Type B pancreatic cell (in vitro differentiated cells): ENCODE data around the gene ITSN2. TPM values are rescaled to one million over a fixed set of nuclear protein-coding genes. Genes with fewer than 3 reads are reported as not detected.

Experiments used
- DNase-seq: peaks from one replicate; pipeline ENCODE4 v3.0.0; 2021; ENCODE audit warnings: mixed read lengths; ENCODE audit not compliant: unreplicated experiment; ENCODE audit errors: extremely low spot score
- H3K27ac Mint-ChIP-seq: 2 replicates; pipeline ENCODE4 v1.8.0; 2021; ENCODE audit warnings: mild to moderate bottlenecking, mixed read lengths
- H3K27me3 Mint-ChIP-seq: 2 replicates; pipeline ENCODE4 v1.8.0; 2021; ENCODE audit warnings: mixed read lengths
- H3K36me3 Mint-ChIP-seq: 2 replicates; pipeline ENCODE4 v1.8.0; 2021; ENCODE audit warnings: mixed read lengths
- H3K4me1 Mint-ChIP-seq: one replicate; pipeline ENCODE4 v1.8.0; 2021; ENCODE audit warnings: mixed read lengths; ENCODE audit not compliant: unreplicated experiment
- H3K4me3 Mint-ChIP-seq: 2 replicates; pipeline ENCODE4 v1.8.0; 2021; ENCODE audit warnings: mild to moderate bottlenecking, mixed read lengths
- H3K9me3 Mint-ChIP-seq: 2 replicates; pipeline ENCODE4 v1.8.0; 2021; ENCODE audit warnings: mixed read lengths
- total RNA-seq: library from RNA; stranded (reverse); gene quantifications from 2 replicates; pipeline ENCODE4 v1.2.1, GENCODE V29; 2021; ENCODE audit warnings: low replicate concordance
- TF ChIP-seq, protein P1 (sequence below): fragments of 200-600 bp; sonication (generic); conservative IDR thresholded peaks from 2 replicates; pipeline ENCODE4 v1.5.0; 2021; ENCODE audit warnings: antibody characterized with exemption, mild to moderate bottlenecking

ITSN2 gene
- total RNA-seq, 1 donor from 2014 or later, result 18.9 TPM

DNA sequence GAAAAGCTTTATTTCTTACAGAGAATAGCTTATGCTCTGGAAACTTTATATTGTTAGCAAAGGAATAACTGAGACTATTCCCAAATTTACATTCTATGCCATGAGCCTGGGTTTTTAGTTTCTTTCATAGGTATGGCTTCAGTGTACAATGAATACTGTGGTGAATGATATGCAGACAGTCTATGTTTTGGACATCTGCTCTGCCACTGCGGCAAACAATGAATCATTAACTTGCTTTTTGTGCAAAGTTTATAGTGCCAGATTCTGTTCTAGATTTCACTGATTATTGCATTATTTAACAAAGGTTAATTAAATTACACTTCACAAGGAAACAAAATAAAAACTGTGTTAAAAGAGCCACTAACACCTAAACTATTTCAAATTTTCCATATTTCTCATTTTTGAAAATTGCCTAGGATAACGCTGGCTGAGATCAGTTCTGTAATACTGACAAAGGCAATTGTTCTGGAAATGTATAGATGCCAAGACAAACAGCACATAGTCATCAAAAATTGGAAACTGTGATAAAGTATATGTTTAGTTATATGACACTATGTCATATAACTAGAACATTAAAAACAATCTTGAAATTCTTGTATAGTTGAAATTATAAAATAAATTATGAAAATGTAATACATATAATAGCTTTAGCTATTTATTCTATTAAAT, 74.7 kb downstream of the ITSN2 start:
- TF ChIP-seq, protein P1, sequence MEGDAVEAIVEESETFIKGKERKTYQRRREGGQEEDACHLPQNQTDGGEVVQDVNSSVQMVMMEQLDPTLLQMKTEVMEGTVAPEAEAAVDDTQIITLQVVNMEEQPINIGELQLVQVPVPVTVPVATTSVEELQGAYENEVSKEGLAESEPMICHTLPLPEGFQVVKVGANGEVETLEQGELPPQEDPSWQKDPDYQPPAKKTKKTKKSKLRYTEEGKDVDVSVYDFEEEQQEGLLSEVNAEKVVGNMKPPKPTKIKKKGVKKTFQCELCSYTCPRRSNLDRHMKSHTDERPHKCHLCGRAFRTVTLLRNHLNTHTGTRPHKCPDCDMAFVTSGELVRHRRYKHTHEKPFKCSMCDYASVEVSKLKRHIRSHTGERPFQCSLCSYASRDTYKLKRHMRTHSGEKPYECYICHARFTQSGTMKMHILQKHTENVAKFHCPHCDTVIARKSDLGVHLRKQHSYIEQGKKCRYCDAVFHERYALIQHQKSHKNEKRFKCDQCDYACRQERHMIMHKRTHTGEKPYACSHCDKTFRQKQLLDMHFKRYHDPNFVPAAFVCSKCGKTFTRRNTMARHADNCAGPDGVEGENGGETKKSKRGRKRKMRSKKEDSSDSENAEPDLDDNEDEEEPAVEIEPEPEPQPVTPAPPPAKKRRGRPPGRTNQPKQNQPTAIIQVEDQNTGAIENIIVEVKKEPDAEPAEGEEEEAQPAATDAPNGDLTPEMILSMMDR, result no peak
- H3K4me1 Mint-ChIP-seq, result no peaks in the 10 kb centered on the region
- no peaks in the 10 kb centered on the region for H3K27me3 Mint-ChIP-seq
- DNase-seq, result no peak
- no peak overlapping the region for H3K4me3 Mint-ChIP-seq
- H3K9me3 Mint-ChIP-seq, result no peaks in the 10 kb centered on the region
- peaks cover 13% of the 10 kb centered on the region for H3K36me3 Mint-ChIP-seq
- no peak overlapping the region for H3K27ac Mint-ChIP-seq

GRCh38 chr2:24280645-24281044, 79.7 kb downstream of the ITSN2 start:
- no peaks in the 10 kb centered on the region for H3K9me3 Mint-ChIP-seq
- H3K4me3 Mint-ChIP-seq, result no peak overlapping the region
- no peaks in the 10 kb centered on the region for H3K4me1 Mint-ChIP-seq
- H3K27ac Mint-ChIP-seq, result no peak overlapping the region
- H3K27me3 Mint-ChIP-seq, result no peaks in the 10 kb centered on the region
- TF ChIP-seq, protein P1, result no peak
- no peaks in the 10 kb centered on the region for H3K36me3 Mint-ChIP-seq
- no peak for DNase-seq

DNA sequence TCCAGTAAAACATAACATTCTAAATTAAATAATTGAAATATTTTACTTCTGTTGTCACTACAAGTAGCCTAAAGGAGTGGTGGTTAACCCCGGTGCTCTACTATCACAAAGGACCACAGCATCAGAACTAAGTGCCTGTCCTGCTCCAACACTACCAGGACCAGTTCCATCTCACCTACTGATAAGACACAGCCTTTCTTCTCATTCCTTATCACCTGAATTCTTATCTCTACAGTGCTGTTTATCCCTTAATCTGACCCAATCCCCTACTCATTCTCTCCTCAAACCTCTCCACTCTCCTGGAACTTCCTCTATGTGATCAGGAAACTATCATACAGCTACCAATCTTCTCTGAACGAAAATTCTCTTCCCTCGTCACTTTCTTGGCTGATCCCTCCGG, 80.2 kb downstream of the ITSN2 start:
- Mint-ChIP-seq H3K27ac (no peak overlapping the region), H3K9me3 (no peaks in the 10 kb centered on the region), H3K4me1 (no peaks in the 10 kb centered on the region), H3K27me3 (no peaks in the 10 kb centered on the region), H3K36me3 (no peaks in the 10 kb centered on the region), H3K4me3 (no peak overlapping the region)
- DNase-seq, result no peak
- TF ChIP-seq, protein P1, result no peak

- H3K36me3 Mint-ChIP-seq, result no peaks in the 10 kb centered on the region
- no peaks in the 10 kb centered on the region for H3K4me1 Mint-ChIP-seq
- DNase-seq, result no peak
- no peak overlapping the region for H3K4me3 Mint-ChIP-seq
- TF ChIP-seq, protein P1, result no peak
- no peak overlapping the region for H3K27ac Mint-ChIP-seq
- no peaks in the 10 kb centered on the region for H3K27me3 Mint-ChIP-seq
- H3K9me3 Mint-ChIP-seq, result no peaks in the 10 kb centered on the region
These were observed 83.9 kb downstream of the ITSN2 start for GRCh38 chr2:24276349-24276899.

- no peak for DNase-seq
- no peaks in the 10 kb centered on the region for H3K27me3 Mint-ChIP-seq
- H3K27ac Mint-ChIP-seq, result no peak overlapping the region
- H3K4me3 Mint-ChIP-seq, result no peak overlapping the region
- H3K36me3 Mint-ChIP-seq, result peaks cover 5% of the 10 kb centered on the region
- no peaks in the 10 kb centered on the region for H3K9me3 Mint-ChIP-seq
- H3K4me1 Mint-ChIP-seq, result no peaks in the 10 kb centered on the region
- TF ChIP-seq, protein P1, result no peak
These were observed 85.5 kb downstream of the ITSN2 start for GRCh38 chr2:24274809-24275208.
